CD14-positive monocyte (primary cell): ENCODE measurements around the gene FAM131A. TPM values are rescaled to one million over a fixed set of nuclear protein-coding genes. Genes with fewer than 3 reads are reported as not detected.

Experiments used
- DNase-seq, 3 donors: peaks; one replicate each; pipeline ENCODE4 v3.0.0-alpha.2; 2011 to 2022
- H2AFZ ChIP-seq: 2 replicates; pipeline ENCODE4 v1.6.0; 2012; ENCODE audit warnings: mild to moderate bottlenecking, low read depth, low read length, inconsistent platforms; ENCODE audit not compliant: insufficient read depth, poor library complexity, severe bottlenecking
- H3K27ac ChIP-seq, 2 donors: 1 replicate in 1 of 2; 2 replicates in 1 of 2; pipeline ENCODE4 v1.5.1; 2012 to 2013; ENCODE audit warnings: low read length in 2 of 2, control low read depth in 1 of 2, inconsistent platforms in 1 of 2, low read depth in 1 of 2, mild to moderate bottlenecking in 1 of 2
- H3K27me3 ChIP-seq, 2 donors: one replicate each; pipeline versions ENCODE4 v1.6.0 to v1.6.1; 2011 to 2013; ENCODE audit warnings: low read length in 2 of 2; ENCODE audit not compliant: control insufficient read depth in 2 of 2, insufficient read depth in 2 of 2
- H3K36me3 ChIP-seq, 2 donors: replicated peaks in 1 of 2; 1 replicate in 1 of 2; 2 replicates in 1 of 2; pipeline versions ENCODE4 v1.5.1 to v1.6.1; 2012 to 2013; ENCODE audit warnings: low read length in 2 of 2, control low read depth in 1 of 2, inconsistent platforms in 1 of 2, mild to moderate bottlenecking in 1 of 2; ENCODE audit not compliant: insufficient read depth in 2 of 2, control insufficient read depth in 1 of 2
- H3K4me1 ChIP-seq, 2 donors: 1 replicate in 1 of 2; 2 replicates in 1 of 2; pipeline versions ENCODE4 v1.5.1 to v1.6.1; 2012 to 2013; ENCODE audit warnings: low read length in 2 of 2, control low read depth in 1 of 2, inconsistent platforms in 1 of 2, mild to moderate bottlenecking in 1 of 2, moderate library complexity in 1 of 2; ENCODE audit not compliant: insufficient read depth in 2 of 2, control insufficient read depth in 1 of 2
- H3K4me2 ChIP-seq: replicated peaks from 2 replicates; pipeline ENCODE3; 2012; ENCODE audit warnings: low read length, moderate library complexity, mild to moderate bottlenecking; ENCODE audit not compliant: poor library complexity, severe bottlenecking; ENCODE audit errors: extremely low read depth
- H3K4me3 ChIP-seq, 3 experiments: fragments of 200-600 bp in 1 of 3; sonication (generic) in 1 of 3; replicated peaks in 1 of 3; 1 replicate in 2 of 3; 2 replicates in 1 of 3; pipeline ENCODE4 v1.5.1; 2011 to 2013; ENCODE audit warnings: low read length in 3 of 3, mild to moderate bottlenecking in 3 of 3, control low read depth in 2 of 3, low read depth in 2 of 3, inconsistent platforms in 1 of 3, moderate library complexity in 1 of 3
- H3K79me2 ChIP-seq: 2 replicates; pipeline ENCODE4 v1.6.0; 2012; ENCODE audit warnings: mild to moderate bottlenecking, control low read depth, inconsistent platforms, low read length, moderate library complexity; ENCODE audit not compliant: insufficient read depth
- H3K9ac ChIP-seq: 2 replicates; pipeline ENCODE4 v1.6.0; 2017; ENCODE audit warnings: low read length, mild to moderate bottlenecking; ENCODE audit not compliant: insufficient read depth, poor library complexity, severe bottlenecking
- H3K9me3 ChIP-seq, 2 donors: replicated peaks in 1 of 2; 1 replicate in 1 of 2; 2 replicates in 1 of 2; pipeline versions ENCODE4 v1.5.1 to v1.6.1; 2012 to 2013; ENCODE audit warnings: low read length in 2 of 2, control low read depth in 1 of 2; ENCODE audit not compliant: control insufficient read depth in 1 of 2, insufficient read depth in 1 of 2
- H4K20me1 ChIP-seq: 2 replicates; pipeline ENCODE4 v1.6.0; 2012; ENCODE audit warnings: mild to moderate bottlenecking, low read length, control low read depth, moderate library complexity; ENCODE audit not compliant: insufficient read depth
- H3K27ac Mint-ChIP-seq, 7 donors: one replicate each; pipeline ENCODE4 v1.8.0; 2020; ENCODE audit warnings: mild to moderate bottlenecking in 7 of 7, mixed read lengths in 7 of 7, moderate library complexity in 6 of 7, inconsistent platforms in 2 of 7
- H3K27me3 Mint-ChIP-seq, 3 donors: one replicate each; pipeline ENCODE4 v1.8.0; 2021 to 2022; ENCODE audit warnings: low read depth in 3 of 3, mild to moderate bottlenecking in 3 of 3, mixed read lengths in 3 of 3, moderate library complexity in 3 of 3, inconsistent platforms in 1 of 3
- H3K36me3 Mint-ChIP-seq, 2 donors: one replicate each; pipeline ENCODE4 v1.8.0; 2020; ENCODE audit warnings: mixed read lengths in 2 of 2, inconsistent platforms in 1 of 2, mild to moderate bottlenecking in 1 of 2
- H3K4me1 Mint-ChIP-seq: one replicate; pipeline ENCODE4 v1.8.0; 2020; ENCODE audit warnings: mild to moderate bottlenecking, mixed read lengths
- H3K4me3 Mint-ChIP-seq, 2 donors: one replicate each; pipeline ENCODE4 v1.8.0; 2020; ENCODE audit warnings: mild to moderate bottlenecking in 2 of 2, mixed read lengths in 2 of 2, moderate library complexity in 1 of 2
- H3K9me3 Mint-ChIP-seq, 7 donors: one replicate each; pipeline ENCODE4 v1.8.0; 2020 to 2022; ENCODE audit warnings: mixed read lengths in 7 of 7, mild to moderate bottlenecking in 6 of 7, moderate library complexity in 6 of 7, inconsistent platforms in 2 of 7
- WGBS: methylation state at CpG from one replicate; pipeline ENCODE4 v1.1.5; 2013; ENCODE audit warnings: missing lambda C conversion rate; ENCODE audit not compliant: insufficient coverage; 5-methylcytosine and 5-hydroxymethylcytosine counted together
- intact Hi-C, 2 donors: fragments of 100-400 bp; cut with micrococcal nuclease; formaldehyde crosslinking; loops; one replicate each; pipeline versions ENCODE4 v1.15.0 to v1.15.1; 2023
- polyA plus RNA-seq, 3 donors: library from polyadenylated mRNA; depleted of rRNA in 1 of 3; unstranded in 2 of 3; stranded (reverse) in 1 of 3; fragments of 300-500 nt in 2 of 3; fragments of >200 nt in 1 of 3; fragmentation: Illumina TruSeq in 2 of 3; gene quantifications; 1 replicate in 2 of 3; 2 replicates in 1 of 3; pipeline ENCODE4 v1.2.3, GENCODE V29; 2012 to 2021
- TF ChIP-seq, protein P1 (sequence below): fragments of 200-600 bp; IDR thresholded peaks from one replicate; pipeline ENCODE4 v1.8.0; 2022; ENCODE audit warnings: antibody characterized with exemption, mild to moderate bottlenecking

Gene FAM131A
- polyA plus RNA-seq, 3 donors, result 5.8 to 30.6 (median 7.7) TPM

GRCh38 chr3:184341925-184342324 lies 4.5 kb downstream of the FAM131A start:
- Mint-ChIP-seq H3K4me3 (no peak overlapping the region), H3K36me3 (peaks cover 63 to 69% of the 10 kb centered on the region in 2 donors), H3K4me1 (peaks cover 36% of the 10 kb centered on the region), H3K27ac (peak overlapping the region in 1 of 7 donors; percentile 7), H3K27me3 (peaks cover 1 to 12% (median 10%) of the 10 kb centered on the region in 3 donors), H3K9me3 (peaks cover 0 to 1% (median 0%) of the 10 kb centered on the region in 7 donors)
- WGBS, result no CpG with 5 or more reads among the region's 7 CpGs
- H4K20me1 ChIP-seq, result peaks cover 43% of the 10 kb centered on the region
- H3K4me3 ChIP-seq, result no peak overlapping the region
- no peak for DNase-seq
- no peaks in the 10 kb centered on the region for H3K9me3 ChIP-seq
- H3K79me2 ChIP-seq, result peaks cover 17% of the 10 kb centered on the region
- no peak overlapping the region for H2AFZ ChIP-seq
- H3K4me1 ChIP-seq, result peaks cover 22 to 32% of the 10 kb centered on the region in 2 donors
- H3K27ac ChIP-seq, result no peak overlapping the region
- TF ChIP-seq, protein P1, sequence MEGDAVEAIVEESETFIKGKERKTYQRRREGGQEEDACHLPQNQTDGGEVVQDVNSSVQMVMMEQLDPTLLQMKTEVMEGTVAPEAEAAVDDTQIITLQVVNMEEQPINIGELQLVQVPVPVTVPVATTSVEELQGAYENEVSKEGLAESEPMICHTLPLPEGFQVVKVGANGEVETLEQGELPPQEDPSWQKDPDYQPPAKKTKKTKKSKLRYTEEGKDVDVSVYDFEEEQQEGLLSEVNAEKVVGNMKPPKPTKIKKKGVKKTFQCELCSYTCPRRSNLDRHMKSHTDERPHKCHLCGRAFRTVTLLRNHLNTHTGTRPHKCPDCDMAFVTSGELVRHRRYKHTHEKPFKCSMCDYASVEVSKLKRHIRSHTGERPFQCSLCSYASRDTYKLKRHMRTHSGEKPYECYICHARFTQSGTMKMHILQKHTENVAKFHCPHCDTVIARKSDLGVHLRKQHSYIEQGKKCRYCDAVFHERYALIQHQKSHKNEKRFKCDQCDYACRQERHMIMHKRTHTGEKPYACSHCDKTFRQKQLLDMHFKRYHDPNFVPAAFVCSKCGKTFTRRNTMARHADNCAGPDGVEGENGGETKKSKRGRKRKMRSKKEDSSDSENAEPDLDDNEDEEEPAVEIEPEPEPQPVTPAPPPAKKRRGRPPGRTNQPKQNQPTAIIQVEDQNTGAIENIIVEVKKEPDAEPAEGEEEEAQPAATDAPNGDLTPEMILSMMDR, result no peak
- intact Hi-C loops, result no loop called here
- peaks cover 0 to 4% of the 10 kb centered on the region in 2 donors for H3K27me3 ChIP-seq
- peaks cover 29 to 44% of the 10 kb centered on the region in 2 donors for H3K36me3 ChIP-seq
- H3K4me2 ChIP-seq, result no peak overlapping the region
- no peak overlapping the region for H3K9ac ChIP-seq

- H3K9me3 ChIP-seq, result no peaks in the 10 kb centered on the region
- Mint-ChIP-seq H3K9me3 (peaks cover 0 to 1% (median 0%) of the 10 kb centered on the region in 7 donors), H3K36me3 (peaks cover 54 to 62% of the 10 kb centered on the region in 2 donors), H3K4me3 (no peak overlapping the region), H3K27me3 (peaks cover 1 to 4% (median 3%) of the 10 kb centered on the region in 3 donors), H3K27ac (peak overlapping the region in 1 of 7 donors; percentile 9), H3K4me1 (peaks cover 22% of the 10 kb centered on the region)
- H3K36me3 ChIP-seq, result peaks cover 29 to 44% of the 10 kb centered on the region in 2 donors
- no peak overlapping the region for H3K9ac ChIP-seq
- WGBS, result 97% methylated on average over 5 of the region's 5 CpGs
- TF ChIP-seq, protein P1, result no peak
- intact Hi-C loops, result no loop called here
- no peak overlapping the region for H3K27ac ChIP-seq
- peaks cover 29% of the 10 kb centered on the region for H4K20me1 ChIP-seq
- H3K4me3 ChIP-seq, result no peak overlapping the region
- no peak for DNase-seq
- peaks cover 0 to 4% of the 10 kb centered on the region in 2 donors for H3K27me3 ChIP-seq
- no peak overlapping the region for H2AFZ ChIP-seq
- H3K79me2 ChIP-seq, result peaks cover 2% of the 10 kb centered on the region
- H3K4me1 ChIP-seq, result peaks cover 13 to 18% of the 10 kb centered on the region in 2 donors
- H3K4me2 ChIP-seq, result no peak overlapping the region
These were observed 5.9 kb downstream of the FAM131A start for GRCh38 chr3:184343200-184343876.
